ENCODE measurements around the gene DGKE.

Gene DGKE

DNA sequence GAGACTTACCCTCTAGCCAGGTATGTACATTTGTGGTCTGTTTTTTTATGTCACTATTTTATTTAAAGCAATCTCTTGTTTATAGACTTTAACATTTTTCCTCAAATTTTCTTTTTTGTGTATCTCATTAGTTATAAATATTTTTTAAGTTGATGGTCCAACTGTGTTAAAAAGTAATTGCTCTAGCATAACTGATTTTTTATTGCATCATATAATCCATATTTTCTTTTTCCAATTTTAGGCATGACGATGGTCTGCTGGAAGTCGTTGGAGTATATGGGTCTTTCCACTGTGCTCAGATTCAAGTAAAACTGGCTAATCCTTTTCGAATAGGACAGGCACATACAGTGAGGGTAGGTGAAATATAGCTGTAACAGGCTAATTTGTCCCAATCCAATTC lies 27.9 kb downstream of the DGKE start:
- H3K4me3 ChIP-seq (ENCODE audit: low read depth, low read length) = no peak overlapping the region
- TF ChIP-seq, protein P1, sequence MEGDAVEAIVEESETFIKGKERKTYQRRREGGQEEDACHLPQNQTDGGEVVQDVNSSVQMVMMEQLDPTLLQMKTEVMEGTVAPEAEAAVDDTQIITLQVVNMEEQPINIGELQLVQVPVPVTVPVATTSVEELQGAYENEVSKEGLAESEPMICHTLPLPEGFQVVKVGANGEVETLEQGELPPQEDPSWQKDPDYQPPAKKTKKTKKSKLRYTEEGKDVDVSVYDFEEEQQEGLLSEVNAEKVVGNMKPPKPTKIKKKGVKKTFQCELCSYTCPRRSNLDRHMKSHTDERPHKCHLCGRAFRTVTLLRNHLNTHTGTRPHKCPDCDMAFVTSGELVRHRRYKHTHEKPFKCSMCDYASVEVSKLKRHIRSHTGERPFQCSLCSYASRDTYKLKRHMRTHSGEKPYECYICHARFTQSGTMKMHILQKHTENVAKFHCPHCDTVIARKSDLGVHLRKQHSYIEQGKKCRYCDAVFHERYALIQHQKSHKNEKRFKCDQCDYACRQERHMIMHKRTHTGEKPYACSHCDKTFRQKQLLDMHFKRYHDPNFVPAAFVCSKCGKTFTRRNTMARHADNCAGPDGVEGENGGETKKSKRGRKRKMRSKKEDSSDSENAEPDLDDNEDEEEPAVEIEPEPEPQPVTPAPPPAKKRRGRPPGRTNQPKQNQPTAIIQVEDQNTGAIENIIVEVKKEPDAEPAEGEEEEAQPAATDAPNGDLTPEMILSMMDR (IDR thresholded peaks at IDR 0.05; ENCODE audit: insufficient read depth, low read depth, low read length, missing control alignments) = no peak
- no peak for DNase-seq (ENCODE audit: low read depth)

DNA sequence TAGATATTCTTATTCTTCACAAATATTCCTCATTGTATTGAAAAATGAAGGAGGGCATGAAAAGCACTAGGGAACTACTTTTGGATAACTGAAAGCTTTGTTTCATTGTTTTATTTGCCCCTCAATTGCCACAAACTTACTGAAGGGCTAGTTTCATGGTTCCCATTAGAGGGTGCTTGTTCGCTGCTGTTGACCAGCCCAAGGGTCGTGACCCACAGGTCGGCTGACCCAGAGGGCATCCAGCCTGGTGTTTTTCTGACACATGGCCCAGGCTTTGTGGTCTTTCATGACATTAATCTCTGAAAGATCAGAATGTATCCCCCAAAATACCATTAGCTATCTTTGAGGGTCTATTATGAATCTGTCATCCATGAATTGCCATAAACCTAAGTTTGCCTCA lies 30.0 kb downstream of the DGKE start:
- DNase-seq (ENCODE audit: low read depth) = no peak
- TF ChIP-seq, protein P1 (IDR thresholded peaks at IDR 0.05; ENCODE audit: insufficient read depth, low read depth, low read length, missing control alignments) = no peak
- H3K4me3 ChIP-seq (ENCODE audit: low read depth, low read length) = no peak overlapping the region

DNA sequence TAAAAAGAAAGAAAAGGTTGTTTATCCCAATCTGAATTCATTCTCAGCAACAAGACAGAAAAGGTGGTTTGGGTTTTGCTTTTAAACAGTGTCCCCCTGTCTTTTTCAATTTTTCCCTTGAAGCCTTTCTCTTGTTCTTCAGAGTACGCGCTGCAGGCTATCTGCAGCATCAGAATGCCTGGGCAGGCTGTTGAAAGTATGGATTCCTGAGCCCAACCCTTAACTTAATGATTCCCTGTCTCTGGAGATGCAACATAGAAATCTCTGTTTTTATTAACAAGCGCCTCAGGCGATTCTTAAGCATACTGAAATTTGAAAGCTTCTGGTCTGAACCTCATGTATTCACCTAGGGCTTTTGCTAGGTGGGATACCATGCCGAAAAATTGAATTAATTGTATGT lies 32.1 kb downstream of the DGKE start:
- TF ChIP-seq, protein P1 (IDR thresholded peaks at IDR 0.05; ENCODE audit: insufficient read depth, low read depth, low read length, missing control alignments) = no peak
- no peak overlapping the region for H3K4me3 ChIP-seq (ENCODE audit: low read depth, low read length)
- no peak for DNase-seq (ENCODE audit: low read depth)

DNA sequence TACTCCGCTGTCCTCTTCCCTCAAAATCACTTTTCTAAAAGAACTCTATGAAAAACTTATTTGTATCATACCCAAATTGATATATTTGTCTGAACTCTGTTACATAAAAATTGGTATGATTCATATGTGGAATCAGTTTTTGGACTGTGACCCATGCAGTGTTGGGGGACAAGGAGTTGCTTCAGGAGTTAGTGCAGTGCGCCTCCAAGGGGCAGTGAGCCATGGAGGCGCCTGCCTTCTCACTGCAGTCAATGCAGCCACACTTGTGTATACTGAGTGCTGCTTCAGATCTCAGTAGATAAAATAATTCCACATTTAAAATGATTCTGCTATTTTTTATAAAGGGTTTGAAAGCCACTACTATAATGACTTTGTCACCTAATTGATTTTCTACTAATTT lies 32.5 kb downstream of the DGKE start:
- H3K4me3 ChIP-seq (ENCODE audit: low read depth, low read length) = no peak overlapping the region
- no peak for DNase-seq (ENCODE audit: low read depth)
- TF ChIP-seq, protein P1 (IDR thresholded peaks at IDR 0.05; ENCODE audit: insufficient read depth, low read depth, low read length, missing control alignments) = peak; percentile 6

DNA sequence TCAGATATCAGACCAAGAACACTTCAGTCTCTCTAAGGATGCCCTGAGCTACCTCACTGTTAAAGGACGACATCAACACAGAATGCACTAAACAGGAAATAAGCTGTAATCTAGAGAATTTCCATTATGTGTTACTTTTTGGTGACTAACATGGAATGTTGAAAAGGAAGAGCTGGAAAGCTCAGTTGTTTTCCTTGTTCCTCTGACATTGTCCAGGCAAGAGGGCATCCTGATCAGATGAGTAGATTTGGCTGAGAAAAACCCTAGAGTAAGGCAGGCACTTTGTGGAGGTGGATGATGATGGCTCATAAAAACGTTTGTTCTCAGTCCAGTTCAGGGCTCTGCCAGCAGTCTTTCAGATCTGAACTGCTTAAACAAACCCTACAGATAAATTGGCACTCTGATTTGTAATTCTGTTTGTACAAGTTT lies 34.0 kb downstream of the DGKE start:
- H3K4me3 ChIP-seq (ENCODE audit: low read depth, low read length) = no peak overlapping the region
- TF ChIP-seq, protein P1 (IDR thresholded peaks at IDR 0.05; ENCODE audit: insufficient read depth, low read depth, low read length, missing control alignments) = no peak
- DNase-seq (ENCODE audit: low read depth) = no peak

DNA sequence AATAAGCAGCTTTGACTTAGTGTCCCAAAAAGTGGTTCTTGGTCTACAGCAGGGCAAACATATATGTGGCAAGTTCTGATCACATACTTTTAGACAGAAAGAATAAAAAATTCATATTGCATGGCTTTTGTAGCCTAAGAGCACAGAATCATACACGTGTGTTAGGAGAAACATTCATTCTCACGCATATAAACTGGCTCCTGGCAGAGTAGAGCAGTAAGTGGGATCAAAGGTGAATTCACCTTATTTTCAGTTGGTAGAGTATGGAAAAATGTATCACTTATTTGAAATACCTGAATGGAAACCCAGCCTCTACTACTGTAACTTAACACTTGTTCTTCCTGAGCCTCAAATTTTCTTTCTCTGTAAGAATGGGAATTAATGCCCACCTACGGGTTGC lies 34.8 kb downstream of the DGKE start:
- no peak for DNase-seq (ENCODE audit: low read depth)
- TF ChIP-seq, protein P1 (IDR thresholded peaks at IDR 0.05; ENCODE audit: insufficient read depth, low read depth, low read length, missing control alignments) = no peak
- no peak overlapping the region for H3K4me3 ChIP-seq (ENCODE audit: low read depth, low read length)

DNA sequence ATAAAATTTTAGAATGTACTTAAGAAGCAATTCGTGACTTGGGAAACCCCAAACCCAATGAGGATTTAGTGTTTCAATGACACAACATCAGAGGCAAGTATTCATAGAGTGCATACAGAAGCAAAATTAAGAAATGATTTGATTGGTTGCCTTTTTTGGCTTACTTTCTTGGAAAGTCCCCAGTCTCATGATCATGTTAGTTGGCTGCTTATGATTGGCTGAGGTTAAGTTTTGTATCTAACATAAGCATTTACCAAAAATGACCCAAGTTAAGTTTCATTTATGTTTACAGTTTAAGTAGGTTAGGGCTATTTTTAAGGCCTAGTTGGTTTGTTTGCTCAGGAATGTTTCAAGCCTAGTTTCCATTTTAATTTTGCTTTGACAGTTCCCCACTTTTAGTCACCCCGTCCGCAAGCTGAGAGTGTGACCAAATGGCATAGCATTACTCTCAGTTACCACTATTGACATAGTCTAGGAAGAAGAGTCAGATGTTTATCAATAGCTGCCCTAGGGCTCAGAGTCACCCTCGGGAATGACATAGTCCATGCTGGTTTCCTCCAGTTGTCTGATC lies 36.2 kb downstream of the DGKE start:
- no peak overlapping the region for H3K4me3 ChIP-seq (ENCODE audit: low read depth, low read length)
- TF ChIP-seq, protein P1 (IDR thresholded peaks at IDR 0.05; ENCODE audit: insufficient read depth, low read depth, low read length, missing control alignments) = no peak
- DNase-seq (ENCODE audit: low read depth) = peak; percentile 76

All from GM12865 (cell line).